ENCODE measurements around the gene BAX. TPM values are rescaled to one million over a fixed set of nuclear protein-coding genes. Genes with fewer than 3 reads are reported as not detected.

BAX gene
- total and polyA plus RNA-seq, 2 of the 4 experiments (the other 2 are of a cell fraction): 23.3 to 169 TPM

- ATAC-seq (ENCODE audit: low read depth) (no peak), DNase-seq (no peak)
- Histone ChIP-seq H3K27me3 (ENCODE audit: control insufficient read depth, insufficient read depth, low read length) (no peaks in the 10 kb centered on the region), H4K5ac (ENCODE audit: low read depth, low read length) (no peak overlapping the region), H4K91ac (ENCODE audit: insufficient read depth, low read depth, low read length) (no peak overlapping the region), H3K23ac (ENCODE audit: low read depth, low read length) (no peak overlapping the region), H3K9me1 (ENCODE audit: insufficient read depth, low read length) (peaks cover 15% of the 10 kb centered on the region), H2BK5ac (ENCODE audit: low read depth, low read length, poor library complexity, severe bottlenecking) (no peak overlapping the region), H3K4me1 (ENCODE audit: control insufficient read depth, insufficient read depth, low read length) (peaks cover 8% of the 10 kb centered on the region), H2AK5ac (ENCODE audit: low read depth, low read length) (no peak overlapping the region), H3K27ac (ENCODE audit: insufficient read depth, low read length) (no peak overlapping the region), H3K4me3 (ENCODE audit: insufficient read depth, low read depth, low read length) (no peak overlapping the region), H3K56ac (ENCODE audit: extremely low read depth, insufficient read depth, low read length) (no peak overlapping the region), H3K18ac (ENCODE audit: low read depth, low read length) (no peak overlapping the region), H2AK9ac (replicated peaks; ENCODE audit: low read depth, low read length, poor library complexity) (no peak overlapping the region), H3K79me1 (ENCODE audit: low read depth in 1 of 2, low read length in 2 of 2) (peaks cover 19 to 32% of the 10 kb centered on the region in 2 experiments), H2AFZ (replicated peaks; ENCODE audit: low read length, poor library complexity) (no peak overlapping the region), H3K4me2 (ENCODE audit: low read depth, low read length) (no peak overlapping the region), H2BK120ac (ENCODE audit: low read depth, low read length) (no peak overlapping the region), H3K36me3 (ENCODE audit: control insufficient read depth, insufficient read depth, low read length) (peaks cover 10% of the 10 kb centered on the region), H2BK20ac (ENCODE audit: low read depth, low read length) (no peak overlapping the region), H3K9me3 (ENCODE audit: control insufficient read depth, insufficient read depth, low read length) (no peaks in the 10 kb centered on the region), H3K14ac (replicated peaks; ENCODE audit: low read depth, low read length) (no peak overlapping the region), H4K20me1 (ENCODE audit: insufficient read depth, low read length) (0 out of 2 replicates have a peak, but pooled peaks cover 2% of the 10 kb centered on the region), H2BK15ac (ENCODE audit: low read depth, low read length) (no peak overlapping the region), H3K9ac (ENCODE audit: low read depth, low read length) (no peak overlapping the region), H4K8ac (ENCODE audit: low read depth in 2 of 2, low read length in 2 of 2) (no peak overlapping the region), H3K4ac (ENCODE audit: low read depth, low read length) (no peak overlapping the region)
- ChIA-PET POLR2A (ENCODE audit: unreplicated experiment) (no interaction called here), CTCF (no interaction called here)
- dilution Hi-C loops (cut with HindIII; ENCODE audit: low sequenced_read_pairs, unreplicated experiment) (no loop called here), in situ Hi-C loops (cut with MboI; ENCODE audit: low sequenced_read_pairs) (no loop called here), intact Hi-C loops (cut with micrococcal nuclease) (no loop called here)
- no TSS peak for BruUV-seq (replicated peaks)
- WGBS, 2 experiments (ENCODE audit: extremely low coverage in 2 of 2, insufficient read length in 1 of 2): no CpG with 5 or more reads among the region's 4 CpGs
- TF ChIP-seq SMC3 (IDR thresholded peaks at IDR 0.05; ENCODE audit: low read depth, low read length): no peak
- no peak for TF ChIP-seq BHLHE40 (IDR thresholded peaks at IDR 0.05; ENCODE audit: low read depth, low read length)
- TF ChIP-seq NFE2L2 (IDR thresholded peaks at IDR 0.05; ENCODE audit: low read depth, low read length): no peak
- no peak for TF ChIP-seq CEBPB (IDR thresholded peaks at IDR 0.05; ENCODE audit: low read depth, low read length)
- no peak for TF ChIP-seq RCOR1 (IDR thresholded peaks at IDR 0.05; ENCODE audit: insufficient replicate concordance, low read length)
- TF ChIP-seq MAZ (IDR thresholded peaks at IDR 0.05; ENCODE audit: borderline replicate concordance, low read depth, low read length): no peak
- no peak for TF ChIP-seq USF2 (IDR thresholded peaks at IDR 0.05; ENCODE audit: low read depth, low read length)
- no peak for TF ChIP-seq CHD1 (IDR thresholded peaks at IDR 0.05; ENCODE audit: low read depth, low read length)
- no peak for TF ChIP-seq CTCF (conservative IDR thresholded peaks at IDR 0.05; ENCODE audit: low read depth, low read length)
- TF ChIP-seq RAD21 (IDR thresholded peaks at IDR 0.05; ENCODE audit: low read length): no peak
- no peak for TF ChIP-seq ELK1 (IDR thresholded peaks at IDR 0.05; ENCODE audit: borderline replicate concordance, low read depth, low read length)
- TF ChIP-seq MAFK (IDR thresholded peaks at IDR 0.05; ENCODE audit: low read depth, low read length): no peak
- no peak for TF ChIP-seq POLR2A (IDR thresholded peaks at IDR 0.05; ENCODE audit: low read depth, low read length)
- no peak for TF ChIP-seq MXI1 (IDR thresholded peaks at IDR 0.05; ENCODE audit: borderline replicate concordance, low read depth, low read length)
- no peak for TF ChIP-seq FOS (IDR thresholded peaks at IDR 0.05; ENCODE audit: low read depth, low read length)
Measured at GRCh38 chr19:48953141-48953540, 1.5 kb upstream of the BAX start.

All from IMR-90 (cell line).